Measurements from ENCODE around the gene EGFLAM.

The EGFLAM gene

DNA sequence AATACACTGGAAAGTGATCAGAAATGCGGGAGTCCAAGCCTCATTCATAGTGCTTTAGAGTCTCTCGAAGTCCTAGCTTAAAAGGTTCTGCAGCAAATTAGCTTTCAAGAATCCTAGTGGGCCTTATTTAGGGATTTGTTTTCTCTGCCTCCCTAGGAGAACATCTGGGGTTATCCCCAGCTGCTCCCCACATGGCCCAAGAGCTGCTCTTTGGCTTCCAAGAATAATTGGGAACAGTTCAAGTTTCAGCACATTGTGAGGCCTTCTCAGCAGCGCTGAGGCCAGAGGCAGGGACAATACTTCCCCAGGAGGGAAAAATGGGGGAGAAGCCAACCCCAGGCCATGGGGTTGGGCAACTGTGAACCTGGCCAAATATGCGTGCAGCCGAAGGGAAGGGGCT is 189.4 kb downstream of the EGFLAM start:
- no peak for DNase-seq (ENCODE audit: low read depth in 2 of 2)

GRCh38 chr5:38448568-38449350 is 190.4 kb downstream of the EGFLAM start:
- DNase-seq (ENCODE audit: low read depth in 2 of 2): no peak

GRCh38 chr5:38450627-38451026 is 192.3 kb downstream of the EGFLAM start:
- no peak for DNase-seq (ENCODE audit: low read depth in 2 of 2)

- DNase-seq (ENCODE audit: low read depth in 2 of 2): no peak
Measured at GRCh38 chr5:38451074-38451725, 192.8 kb downstream of the EGFLAM start.

DNA sequence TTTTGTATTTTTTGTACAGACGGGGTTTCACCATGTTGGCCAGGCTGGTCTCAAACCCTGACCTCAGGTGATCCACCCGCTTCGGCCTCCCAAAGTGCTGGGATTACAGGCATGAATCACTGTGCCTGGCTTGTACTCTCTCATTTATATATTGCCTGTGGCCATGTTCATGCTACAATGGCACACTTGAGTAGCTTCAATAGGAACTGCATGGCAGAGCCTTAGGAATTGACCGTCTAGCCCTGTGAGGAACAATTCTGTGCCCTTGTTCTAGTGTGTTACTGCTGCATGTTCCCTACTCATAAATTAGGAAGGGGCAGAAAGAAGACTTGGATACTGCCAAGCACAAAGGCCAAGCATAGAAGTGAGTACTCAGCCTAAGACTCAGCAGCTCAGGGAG is 193.8 kb downstream of the EGFLAM start:
- DNase-seq (ENCODE audit: low read depth in 2 of 2): no peak

- peak; percentile 8 to 13 for DNase-seq (ENCODE audit: low read depth in 2 of 2)
Measured at GRCh38 chr5:38453506-38453905, 195.1 kb downstream of the EGFLAM start.

- no peak for DNase-seq (ENCODE audit: low read depth in 2 of 2)
Measured at GRCh38 chr5:38453921-38454320, 195.6 kb downstream of the EGFLAM start.

DNA sequence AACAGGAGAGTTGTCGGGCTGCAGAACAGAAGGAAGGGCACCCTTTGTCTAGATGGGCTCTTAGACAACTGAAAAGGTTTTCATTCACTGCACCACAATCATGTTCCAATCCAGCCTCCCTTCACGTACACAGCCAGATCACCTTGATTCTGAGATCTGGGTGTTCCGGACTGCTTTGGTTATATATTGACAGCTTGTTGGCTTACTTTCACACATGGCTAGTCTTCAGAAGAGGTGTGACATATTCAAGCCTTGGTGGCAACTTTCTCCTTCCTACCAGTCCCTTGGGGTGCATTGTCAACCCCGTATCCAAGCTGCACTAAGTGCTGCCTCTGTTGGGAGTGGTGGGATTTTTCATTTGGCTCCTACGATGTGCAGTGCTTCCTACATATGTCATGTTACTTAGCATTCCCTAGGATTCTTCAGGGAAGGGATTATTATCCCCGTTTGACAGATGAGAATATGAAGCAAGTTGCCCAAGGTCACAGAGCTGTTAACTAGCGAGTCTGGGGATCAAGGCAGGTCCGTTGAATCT is 197.5 kb downstream of the EGFLAM start:
- no peak for DNase-seq (ENCODE audit: low read depth in 2 of 2)

DNA sequence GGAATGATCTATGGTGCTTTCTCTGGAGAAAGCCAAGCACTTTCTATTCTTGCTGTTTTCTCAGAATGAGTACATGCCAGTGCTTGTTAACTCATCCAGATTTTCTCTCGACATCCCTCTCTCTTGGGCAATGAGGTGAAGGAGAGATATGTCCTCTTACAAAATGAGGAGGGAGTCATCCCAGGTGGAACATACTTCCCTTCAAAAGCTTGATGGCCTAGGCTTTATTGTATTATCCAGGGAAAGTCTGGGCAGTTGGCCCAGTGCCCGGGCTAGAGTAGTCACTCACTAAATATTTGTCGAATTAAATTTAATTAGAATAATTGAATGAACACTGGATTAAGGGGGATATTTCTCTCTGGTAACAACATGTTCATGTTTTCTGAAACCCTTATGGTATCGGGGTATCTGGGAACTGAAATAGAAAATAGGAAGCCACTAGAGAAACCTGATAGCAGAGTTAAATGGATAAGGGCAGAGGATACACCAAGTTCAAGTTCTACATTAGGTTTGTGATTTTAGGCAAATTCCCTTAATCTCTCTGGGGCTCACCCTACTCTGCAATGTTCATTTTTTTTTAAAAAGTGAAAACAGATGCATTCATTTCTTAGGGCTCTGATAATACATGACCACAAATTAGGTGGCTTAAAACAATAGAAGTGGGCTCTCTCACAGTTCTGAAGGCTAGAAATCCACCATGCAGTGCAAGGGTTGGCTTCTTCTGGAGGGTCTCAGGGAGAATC is 198.5 kb downstream of the EGFLAM start:
- DNase-seq (ENCODE audit: low read depth in 2 of 2): no peak

- DNase-seq (ENCODE audit: low read depth in 2 of 2): no peak
Measured at GRCh38 chr5:38458174-38458573, 199.8 kb downstream of the EGFLAM start.

DNA sequence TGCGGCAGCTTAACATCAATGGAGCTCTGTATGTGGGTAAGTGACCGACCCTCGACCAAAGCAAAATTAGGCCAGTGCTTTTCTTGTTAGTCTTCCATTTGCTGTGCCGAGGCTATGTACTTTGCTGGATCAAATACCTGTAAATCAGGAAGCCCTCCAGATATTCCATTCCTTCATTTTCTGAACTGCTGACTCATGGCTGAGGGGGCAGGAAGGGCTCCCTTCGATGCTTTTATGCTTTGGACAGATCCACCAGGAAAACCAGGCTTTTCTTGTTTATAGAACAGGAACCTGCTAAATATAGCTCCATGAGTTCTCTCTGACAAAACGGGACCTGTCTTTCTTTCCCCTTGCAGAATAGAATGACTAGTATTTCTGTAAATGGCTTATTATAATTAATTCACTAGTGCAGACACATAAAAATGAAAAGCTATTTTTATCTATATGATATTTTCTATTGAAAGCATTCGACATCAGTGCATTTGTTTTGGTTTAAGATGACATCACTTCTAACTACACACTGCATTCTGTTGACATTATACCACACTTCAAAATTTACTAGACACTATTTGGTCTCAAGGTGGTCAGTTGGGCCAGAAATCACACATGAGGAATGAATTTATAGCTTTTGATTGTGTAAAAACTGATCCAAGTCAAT is 204.7 kb downstream of the EGFLAM start:
- DNase-seq (ENCODE audit: low read depth in 2 of 2): no peak

DNA sequence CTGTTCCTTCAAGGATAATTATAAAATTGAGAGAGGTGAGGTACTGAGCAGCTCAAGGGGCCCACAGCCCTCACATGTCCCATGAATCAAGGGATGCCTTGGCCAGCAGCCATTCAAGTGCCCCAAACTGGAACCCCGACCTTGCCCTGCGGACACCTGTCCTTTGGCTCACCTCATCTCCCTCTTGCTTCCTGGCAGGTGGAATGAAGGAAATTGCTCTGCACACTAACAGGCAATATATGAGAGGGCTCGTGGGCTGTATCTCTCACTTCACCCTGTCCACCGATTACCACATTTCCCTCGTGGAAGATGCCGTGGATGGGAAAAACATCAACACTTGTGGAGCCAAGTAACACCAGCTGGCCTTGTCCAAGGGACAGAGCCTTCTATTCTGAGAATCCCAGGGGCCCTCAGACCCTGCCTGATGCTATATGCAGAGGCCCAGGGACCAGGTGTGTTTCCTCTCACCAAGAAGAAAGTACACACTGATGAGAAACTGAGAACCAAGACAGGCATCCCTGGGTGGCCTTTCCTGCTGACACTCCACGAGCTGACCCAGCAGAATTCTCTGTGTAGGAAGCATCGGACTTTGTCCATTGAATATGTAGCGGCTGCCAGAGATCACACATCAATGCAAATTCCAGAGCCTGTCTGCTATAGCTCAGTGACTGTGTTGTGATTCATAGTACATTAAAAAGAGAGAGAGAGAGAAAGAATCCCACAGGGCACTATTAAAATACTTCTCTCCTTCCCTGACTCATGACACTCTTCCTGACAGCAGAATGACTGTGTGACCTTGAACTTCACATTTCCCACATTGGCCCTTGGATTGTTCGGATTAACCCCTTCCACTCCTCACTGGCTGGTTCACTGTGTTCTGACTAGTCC is 205.5 kb downstream of the EGFLAM start:
- no peak for DNase-seq (ENCODE audit: low read depth in 2 of 2)

- no peak for DNase-seq (ENCODE audit: low read depth in 2 of 2)
Measured at GRCh38 chr5:38465061-38465460, 206.7 kb downstream of the EGFLAM start.

DNA sequence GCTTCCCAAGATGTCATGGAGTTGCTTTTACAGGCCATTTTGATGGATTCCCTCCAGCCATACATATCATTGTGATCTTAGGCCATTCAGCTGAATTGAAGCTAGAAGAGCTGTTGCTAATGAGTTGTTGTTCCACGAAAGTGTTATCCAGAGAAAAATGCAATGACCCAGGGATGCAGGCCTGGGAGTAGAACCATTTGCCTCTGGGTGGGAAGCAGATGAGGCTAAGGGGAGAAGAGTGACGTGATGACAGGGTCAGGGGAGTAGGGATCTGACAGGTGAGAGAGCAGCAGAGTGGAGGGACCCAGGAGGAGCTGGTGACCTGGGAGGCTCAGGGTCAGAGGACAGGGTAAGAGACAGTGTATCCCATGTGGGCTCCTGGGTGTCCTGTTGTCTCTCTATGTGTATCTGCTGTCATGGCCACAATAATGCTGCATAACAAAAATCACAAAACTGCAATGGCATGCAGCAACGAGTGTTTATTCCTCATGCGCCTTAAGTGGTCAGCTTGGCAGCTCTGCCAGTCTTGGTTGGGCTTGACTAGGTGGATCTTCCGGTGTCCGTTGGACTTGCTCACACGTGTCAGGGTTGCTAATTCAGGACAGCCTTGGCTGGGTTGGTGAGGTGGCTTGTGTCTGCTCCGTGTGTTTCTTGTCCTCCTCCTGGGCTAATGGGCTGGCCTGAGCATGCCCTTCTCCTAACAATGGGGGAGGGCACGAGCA is 207.5 kb downstream of the EGFLAM start:
- DNase-seq (ENCODE audit: low read depth in 2 of 2): no peak

- DNase-seq (ENCODE audit: low read depth in 2 of 2): no peak
Measured at GRCh38 chr5:38466424-38467189, 208.2 kb downstream of the EGFLAM start.

- no peak for DNase-seq (ENCODE audit: low read depth in 2 of 2)
Measured at GRCh38 chr5:38467353-38468040, 209.1 kb downstream of the EGFLAM start.

- DNase-seq (ENCODE audit: low read depth in 2 of 2): no peak
Measured at GRCh38 chr5:38468202-38468673, 209.9 kb downstream of the EGFLAM start.

DNA sequence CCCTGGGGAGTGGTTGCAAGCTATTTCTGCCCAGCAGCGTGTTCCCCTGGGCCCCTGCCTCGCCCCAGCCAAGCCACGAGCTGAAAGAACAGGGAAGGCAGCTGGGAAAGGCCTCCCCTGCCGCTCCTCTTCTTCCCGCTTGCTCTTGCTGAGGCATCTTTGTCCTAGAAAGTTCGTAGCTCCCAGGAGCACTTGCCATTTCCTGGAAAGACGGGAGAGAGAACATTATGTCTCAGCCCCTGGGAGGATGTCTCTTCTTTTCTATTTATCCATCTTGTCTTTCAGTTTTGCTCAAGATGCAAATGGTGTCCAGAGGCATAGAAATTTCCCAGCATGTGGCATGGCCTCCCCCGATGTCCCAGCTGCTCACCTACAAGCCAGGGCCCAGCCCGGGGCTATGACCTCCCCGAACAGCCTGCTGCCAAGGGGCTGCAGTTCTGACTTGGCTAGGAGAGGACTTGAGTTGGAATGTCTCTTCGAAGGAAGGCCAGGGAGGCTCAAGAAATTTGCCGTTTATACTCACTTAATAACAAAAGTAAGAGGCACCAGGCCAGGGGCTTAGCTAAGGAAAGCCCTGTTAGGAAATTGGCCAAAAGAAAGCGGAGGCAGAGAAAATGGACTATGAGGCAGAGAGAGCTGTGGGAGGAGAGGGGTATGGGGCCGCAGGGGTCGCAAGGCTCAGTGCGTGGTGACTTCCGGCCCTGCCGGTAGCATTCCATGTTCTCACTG is 210.8 kb downstream of the EGFLAM start:
- no peak for DNase-seq (ENCODE audit: low read depth in 2 of 2)

All from stimulated activated CD4-positive, alpha-beta T cell treated with anti-CD3 and anti-CD28 coated beads, Interleukin-15, amount 100 ng/mL, for 48 hours (primary cell).